ENCODE results near the gene CRABP2. TPM values are rescaled to one million over a fixed set of nuclear protein-coding genes. Genes with fewer than 3 reads are reported as not detected.
A peak's percentile ranks its signal among the peaks of the same experiment; 100 is the strongest.

The CRABP2 gene
- total RNA-seq: under 1 TPM; 0.68 to 0.80 TPM

DNA sequence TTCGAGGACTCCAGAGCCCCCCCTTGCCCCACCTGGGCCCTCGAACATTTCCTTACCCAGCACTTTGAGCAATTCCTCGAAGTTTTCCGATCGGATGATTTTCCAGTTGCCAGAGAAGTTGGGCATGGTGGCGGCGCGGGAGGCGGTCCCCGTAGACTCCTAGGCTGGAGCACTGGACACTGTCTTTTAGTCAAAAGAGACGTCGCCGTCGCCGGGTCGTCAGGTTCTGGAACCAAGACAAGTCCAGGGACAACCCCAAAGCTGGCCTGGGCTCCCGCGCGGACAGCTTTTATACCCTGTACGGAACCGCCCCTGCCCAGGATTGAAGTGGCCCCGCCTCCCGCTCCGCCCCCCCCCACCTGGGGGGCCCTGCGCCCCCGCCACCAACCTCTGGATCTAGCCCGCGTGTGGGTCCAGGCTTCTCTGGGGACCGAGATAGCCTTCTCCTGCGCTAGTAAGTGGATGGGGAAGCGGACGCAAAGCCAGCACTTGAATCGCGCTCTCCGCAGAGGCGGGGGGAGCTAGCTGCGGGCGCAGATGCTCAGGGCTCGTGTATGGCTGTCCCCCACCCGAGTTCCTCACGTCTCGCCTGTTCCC lies at the start of gene CRABP2:
Gene CRABP2, minus strand, starts transcription at position 263 of the 597 bp plus-strand sequence. Its CDS starts 137 bp downstream, at position 126.
- Mint-ChIP-seq H3K36me3 (no peaks in the 10 kb centered on the region), H3K4me3 (peak within 1 kb of the TSS; percentile 88), H3K4me1 (peaks cover 24% of the 10 kb centered on the region), H3K27ac (peak within 1 kb of the TSS; percentile 15), H3K27me3 (peaks cover 45% of the 10 kb centered on the region), H3K9me3 (no peaks in the 10 kb centered on the region)
- DNase-seq (no peak), ATAC-seq (ENCODE audit: low read depth) (no peak)
- POLR2A ChIA-PET: interaction anchor here (0.8 to 1.5 kb wide), 7 partner anchors 11 to 62 kb away, joined by 3 to 8 read pairs (median 3); partner anchors contain the start of genes ISG20L2, METTL25B and PRCC

DNA sequence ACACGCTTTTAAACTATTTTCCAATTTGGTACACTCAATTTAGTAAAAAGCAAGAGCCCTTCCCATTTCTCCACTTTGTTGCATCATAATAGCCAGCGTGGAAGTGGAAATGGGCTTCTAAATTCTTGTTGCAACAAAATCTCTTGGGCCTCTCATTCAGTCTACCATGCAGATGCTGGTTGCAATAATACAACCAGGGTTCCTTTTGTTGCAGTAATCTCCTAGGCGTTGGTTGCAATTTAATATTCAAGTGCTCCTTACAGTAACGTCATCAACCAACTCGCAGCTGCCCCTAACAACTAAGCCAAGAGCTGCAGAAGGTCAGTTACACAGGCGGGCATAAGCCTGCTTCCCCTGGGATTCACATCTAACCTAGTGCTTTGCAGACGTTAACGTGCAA lies 48.8 kb upstream of the CRABP2 start:
- Mint-ChIP-seq H3K36me3 (peaks cover 11% of the 10 kb centered on the region), H3K4me1 (peaks cover 24% of the 10 kb centered on the region), H3K27ac (no peak overlapping the region), H3K4me3 (no peak overlapping the region), H3K9me3 (no peaks in the 10 kb centered on the region), H3K27me3 (no peaks in the 10 kb centered on the region)
- DNase-seq (no peak), ATAC-seq (ENCODE audit: low read depth) (no peak)
- POLR2A ChIA-PET: interaction anchor here (1.4 to 5.7 kb wide), 2 partner anchors 11 to 26 kb away, joined by 4 to 67 read pairs; partner anchors contain the start of genes ISG20L2, METTL25B and PRCC

DNA sequence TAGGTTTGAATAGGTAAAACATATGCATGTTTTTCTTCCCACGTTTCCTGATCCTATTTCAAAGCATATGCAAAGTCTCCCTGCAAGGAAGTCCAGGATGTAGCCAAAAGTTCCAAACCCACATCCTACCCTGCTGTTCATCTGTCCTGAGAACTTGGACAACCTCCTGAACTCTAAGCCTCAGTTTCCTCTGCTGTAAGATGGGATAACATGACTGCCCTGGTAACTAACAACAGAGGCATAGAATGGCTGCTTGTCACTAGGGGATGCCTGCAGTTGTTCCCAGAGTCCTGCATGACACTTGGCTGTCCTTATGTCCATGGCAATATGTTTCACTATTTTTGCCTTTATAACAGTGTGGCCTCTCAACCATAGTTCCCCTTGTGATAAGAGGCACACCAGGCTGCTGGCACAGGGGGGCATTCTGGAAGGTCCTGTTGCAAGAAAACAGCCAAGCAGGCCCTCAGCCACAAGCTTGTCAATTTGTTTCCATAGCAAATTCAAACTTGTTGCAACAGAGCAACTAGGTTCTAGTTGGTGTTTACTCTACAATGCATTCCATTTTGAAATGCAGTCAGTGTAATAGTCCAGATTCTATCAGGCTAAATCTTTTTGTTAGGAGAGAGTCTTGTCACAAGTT lies 47.6 kb upstream of the CRABP2 start:
- no peaks in the 10 kb centered on the region for H3K9me3 Mint-ChIP-seq
- H3K4me3 Mint-ChIP-seq: peak overlapping the region; percentile 91
- ATAC-seq (ENCODE audit: low read depth) (no peak), DNase-seq (no peak)
- no peaks in the 10 kb centered on the region for H3K27me3 Mint-ChIP-seq
- peaks cover 19% of the 10 kb centered on the region for H3K36me3 Mint-ChIP-seq
- POLR2A ChIA-PET: interaction anchor here (1.0 to 5.7 kb wide), 7 partner anchors 8 to 109 kb away, joined by 3 to 69 read pairs (median 6); partner anchors contain the start of genes ISG20L2, METTL25B, MRPL24 and PRCC
- peak overlapping the region; percentile 92 for H3K27ac Mint-ChIP-seq
- peaks cover 33% of the 10 kb centered on the region for H3K4me1 Mint-ChIP-seq

DNA sequence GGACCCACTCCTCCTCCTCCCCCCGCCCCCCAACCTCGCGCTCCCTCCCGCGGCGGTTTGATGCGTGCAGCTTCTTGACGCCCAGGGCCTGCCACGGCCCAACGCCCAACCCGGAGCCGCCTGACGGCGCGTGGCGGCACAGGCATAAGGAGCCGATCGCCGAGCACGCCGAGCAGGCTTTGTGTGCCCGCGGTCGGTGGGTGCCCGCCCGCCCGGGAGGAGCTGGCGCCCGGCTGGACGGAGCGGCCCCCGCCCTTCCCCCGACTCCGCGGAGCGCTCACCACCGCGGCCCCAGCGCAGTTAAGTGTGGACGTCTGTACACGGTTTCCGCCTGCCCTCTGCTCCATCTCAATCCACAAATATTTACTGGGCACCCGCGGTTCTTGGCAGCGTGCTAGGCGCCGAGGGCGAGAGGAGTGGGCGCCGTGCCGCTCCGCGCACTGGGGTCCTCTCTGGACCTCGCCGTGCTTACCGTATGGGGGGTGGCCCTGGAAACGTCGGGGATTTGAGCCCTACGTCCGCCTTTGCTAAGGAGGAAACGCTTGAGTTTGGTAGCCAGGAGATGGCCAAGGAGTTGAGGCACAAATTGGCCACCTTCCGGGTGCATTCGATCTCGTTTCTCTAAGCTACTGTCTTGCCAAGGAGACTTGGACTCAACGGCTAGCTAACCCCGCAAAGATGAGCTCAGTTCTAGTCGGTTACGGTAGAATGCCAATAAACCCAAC lies 46.5 kb upstream of the CRABP2 start:
- POLR2A ChIA-PET: interaction anchor here (0.6 to 5.7 kb wide), 15 partner anchors 9 to 299 kb away, joined by 3 to 69 read pairs (median 5); partner anchors contain the start of genes ISG20L2, METTL25B, MRPL24 and PRCC
- DNase-seq: peak; percentile 93
- peaks cover 19% of the 10 kb centered on the region for H3K36me3 Mint-ChIP-seq
- no peaks in the 10 kb centered on the region for H3K27me3 Mint-ChIP-seq
- H3K4me1 Mint-ChIP-seq: peaks cover 39% of the 10 kb centered on the region
- H3K9me3 Mint-ChIP-seq: no peaks in the 10 kb centered on the region
- H3K27ac Mint-ChIP-seq: peak overlapping the region; percentile 92
- ATAC-seq (ENCODE audit: low read depth): peak; percentile 84
- H3K4me3 Mint-ChIP-seq: peak overlapping the region; percentile 91

DNA sequence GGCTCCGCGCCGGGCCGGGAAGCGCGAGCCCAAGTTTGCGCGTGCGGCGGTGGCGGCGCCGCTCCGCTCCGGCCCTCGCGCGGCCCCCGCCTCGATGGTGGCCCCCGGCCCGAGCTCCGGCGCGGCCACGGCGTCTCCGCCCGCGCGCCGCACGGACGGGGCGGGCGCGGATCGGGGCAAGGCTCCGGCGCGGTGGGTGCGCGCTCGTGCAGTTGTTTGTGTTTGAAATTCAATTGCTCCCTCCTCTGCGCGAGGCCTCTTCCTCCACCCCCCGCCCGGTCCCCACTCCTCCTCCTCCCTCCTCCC lies 46.0 kb upstream of the CRABP2 start, which contains the start of gene HDGF:
Gene HDGF, minus strand, starts transcription at position 225 of the 306 bp plus-strand sequence. CDS start 246 bp downstream, outside the sequence.
- Mint-ChIP-seq H3K27ac (peak within 1 kb of the TSS; percentile 93), H3K4me1 (peaks cover 41% of the 10 kb centered on the region), H3K27me3 (no peaks in the 10 kb centered on the region), H3K4me3 (peak within 1 kb of the TSS; percentile 99), H3K9me3 (no peaks in the 10 kb centered on the region), H3K36me3 (peaks cover 19% of the 10 kb centered on the region)
- POLR2A ChIA-PET: interaction anchor here (0.6 to 5.7 kb wide), 14 partner anchors 9 to 298 kb away, joined by 3 to 69 read pairs (median 5); partner anchors contain the start of genes ISG20L2, METTL25B, MRPL24 and NTRK1
- DNase-seq (no peak), ATAC-seq (ENCODE audit: low read depth) (no peak)

DNA sequence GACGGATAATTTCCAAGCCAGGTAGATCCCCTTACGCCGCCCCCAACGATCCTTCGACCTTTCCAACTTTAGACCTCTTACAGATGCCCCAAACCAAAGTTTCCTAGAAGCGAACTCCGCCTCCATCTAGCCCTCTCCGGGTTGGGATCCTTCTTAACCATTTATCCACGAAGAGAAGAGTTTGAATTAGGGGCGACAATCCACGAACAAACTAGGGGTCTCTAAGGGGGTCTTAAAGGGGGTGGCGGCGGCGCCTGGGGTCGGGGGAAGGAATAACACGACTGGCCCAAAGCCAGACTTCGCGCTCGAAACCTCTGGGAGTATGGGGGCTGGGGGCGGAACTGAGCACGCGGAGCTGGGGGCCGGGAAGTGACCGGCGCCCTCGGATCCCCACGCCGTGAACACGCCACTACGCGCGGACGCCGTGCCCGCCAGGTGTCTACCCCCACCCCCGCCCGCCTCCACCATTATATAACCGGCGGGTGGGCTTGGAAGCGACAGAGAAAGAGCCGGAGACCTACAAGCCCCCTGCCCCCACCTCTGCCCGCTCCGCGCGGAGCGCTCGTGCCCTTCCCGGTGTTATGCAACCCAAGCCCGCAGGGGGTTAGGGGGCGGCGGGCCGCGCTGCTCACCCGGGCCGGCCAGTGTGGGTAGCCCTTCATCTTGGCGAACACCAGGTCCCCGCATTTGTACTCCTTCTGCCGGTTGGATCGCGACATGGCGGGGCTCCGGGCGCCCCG lies 45.5 kb upstream of the CRABP2 start:
- ATAC-seq (ENCODE audit: low read depth): peak; percentile 21
- POLR2A ChIA-PET: interaction anchor here (0.6 to 5.7 kb wide), 9 partner anchors 9 to 189 kb away, joined by 3 to 69 read pairs (median 6); partner anchors contain the start of genes ISG20L2, METTL25B, MRPL24 and NTRK1
- H3K4me3 Mint-ChIP-seq: peak overlapping the region; percentile 99
- no peaks in the 10 kb centered on the region for H3K9me3 Mint-ChIP-seq
- H3K36me3 Mint-ChIP-seq: peaks cover 19% of the 10 kb centered on the region
- peaks cover 44% of the 10 kb centered on the region for H3K4me1 Mint-ChIP-seq
- peak; percentile 69 for DNase-seq
- H3K27ac Mint-ChIP-seq: peak overlapping the region; percentile 93
- no peaks in the 10 kb centered on the region for H3K27me3 Mint-ChIP-seq

DNA sequence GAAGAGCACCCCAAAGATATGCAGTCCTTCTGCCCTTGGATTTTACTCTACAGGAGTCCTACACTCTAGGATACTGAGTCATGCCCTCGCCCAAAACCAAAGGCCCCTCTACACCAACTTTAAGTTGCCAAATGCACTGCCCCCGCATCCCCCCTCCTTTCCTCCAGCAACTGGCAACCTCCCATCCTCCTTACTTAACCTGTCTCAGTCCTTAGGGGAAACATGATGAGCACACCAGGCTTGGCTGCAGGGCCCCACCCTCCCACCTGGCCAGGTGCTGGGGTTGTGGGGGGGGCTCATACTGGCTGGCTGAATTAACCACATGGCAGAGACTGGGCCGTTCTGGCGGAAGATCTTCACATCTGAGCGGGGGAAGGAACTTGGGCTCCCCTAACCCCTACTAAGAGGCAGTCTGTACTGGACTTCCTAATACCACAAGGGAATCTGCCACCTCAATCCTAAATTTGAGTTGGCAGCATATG lies 44.8 kb upstream of the CRABP2 start:
- POLR2A ChIA-PET: interaction anchor here (0.6 to 5.7 kb wide), 5 partner anchors 9 to 844 kb away, joined by 3 to 69 read pairs (median 67); partner anchors contain the start of genes ISG20L2, METTL25B, MRPL24 and NTRK1
- DNase-seq (peak; percentile 47), ATAC-seq (ENCODE audit: low read depth) (no peak)
- peak overlapping the region; percentile 99 for H3K4me3 Mint-ChIP-seq
- H3K36me3 Mint-ChIP-seq: peaks cover 23% of the 10 kb centered on the region
- H3K27me3 Mint-ChIP-seq: no peaks in the 10 kb centered on the region
- no peaks in the 10 kb centered on the region for H3K9me3 Mint-ChIP-seq
- H3K4me1 Mint-ChIP-seq: peaks cover 51% of the 10 kb centered on the region
- peak overlapping the region; percentile 93 for H3K27ac Mint-ChIP-seq

DNA sequence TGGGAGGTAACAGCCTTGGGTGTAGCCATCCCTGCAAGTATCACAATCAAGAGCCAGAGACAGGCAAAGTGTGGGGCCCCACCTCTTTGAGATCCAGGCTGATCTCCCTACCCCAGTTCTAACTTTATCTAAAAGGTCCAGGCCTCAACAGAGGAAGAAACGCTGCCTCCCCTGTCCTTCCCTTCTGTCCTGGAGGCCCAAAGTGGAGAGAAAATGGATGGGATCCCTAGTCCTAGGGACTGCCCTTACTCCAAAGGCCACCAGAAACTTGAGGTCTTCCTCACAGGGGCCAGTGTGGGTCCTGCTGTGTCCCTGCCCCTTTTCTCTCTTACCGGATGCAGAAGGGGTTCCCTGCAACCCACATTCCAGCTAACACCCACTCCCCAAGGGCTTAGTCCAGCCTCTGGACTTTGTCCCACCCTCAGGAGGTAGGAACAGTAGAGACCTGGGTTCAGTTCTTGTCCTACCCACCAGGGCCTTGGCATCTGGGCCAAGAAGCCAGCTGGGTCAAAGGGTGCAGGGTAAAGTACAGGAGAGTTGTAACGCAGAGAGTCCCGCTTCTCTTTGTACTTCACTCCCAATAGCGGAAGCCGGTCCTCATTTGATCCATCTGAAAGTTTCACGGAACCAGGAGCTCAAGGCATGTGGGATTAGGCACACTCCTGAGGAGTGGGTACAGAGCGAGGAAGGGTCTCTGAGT lies 44.2 kb upstream of the CRABP2 start:
- POLR2A ChIA-PET: interaction anchor here (0.6 to 5.7 kb wide), 4 partner anchors 8 to 844 kb away, joined by 3 to 69 read pairs (median 36); partner anchors contain the start of genes MRPL24, NTRK1 and PRCC
- Mint-ChIP-seq H3K36me3 (peaks cover 21% of the 10 kb centered on the region), H3K4me1 (peaks cover 54% of the 10 kb centered on the region), H3K27ac (peak overlapping the region; percentile 93), H3K4me3 (peak overlapping the region; percentile 99), H3K27me3 (no peaks in the 10 kb centered on the region), H3K9me3 (no peaks in the 10 kb centered on the region)
- no peak for ATAC-seq (ENCODE audit: low read depth)
- no peak for DNase-seq

DNA sequence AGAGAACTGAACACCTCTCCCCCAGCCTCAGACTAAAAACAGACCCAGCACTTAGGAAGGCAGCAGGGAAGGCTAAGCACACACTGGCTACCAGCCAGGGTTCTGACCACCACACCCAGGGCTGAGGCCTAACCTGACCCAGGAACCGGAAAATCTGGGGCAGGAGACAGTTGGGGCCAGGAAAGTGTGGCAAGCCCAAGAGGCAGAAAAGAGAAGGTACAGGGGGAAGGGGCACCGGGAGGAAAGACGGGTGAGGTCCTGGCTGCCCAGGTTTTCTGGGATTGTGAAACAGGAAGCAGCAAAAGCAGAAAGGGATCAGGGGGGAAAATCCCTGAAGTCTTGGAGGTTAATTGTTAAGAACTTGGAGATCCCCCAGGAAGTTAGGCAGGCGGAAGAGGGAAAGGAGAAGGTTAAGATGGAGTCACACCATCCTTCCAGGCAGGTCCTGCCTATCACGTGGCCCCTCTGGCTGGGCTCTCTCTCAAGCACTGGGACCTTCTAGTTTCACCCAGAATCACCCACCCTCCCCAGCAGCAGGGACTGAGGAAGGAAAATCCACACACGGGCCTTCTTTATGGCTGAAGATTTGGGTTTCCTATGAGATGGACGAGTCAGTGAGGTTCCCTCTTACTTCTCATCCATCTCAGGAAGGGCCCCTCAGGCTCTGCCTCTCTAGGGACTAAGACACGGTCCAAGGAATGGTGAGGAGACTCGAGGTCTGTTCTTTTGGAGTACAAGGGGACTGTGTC lies 43.5 kb upstream of the CRABP2 start:
- H3K4me3 Mint-ChIP-seq: peak overlapping the region; percentile 99
- no peaks in the 10 kb centered on the region for H3K27me3 Mint-ChIP-seq
- H3K9me3 Mint-ChIP-seq: no peaks in the 10 kb centered on the region
- POLR2A ChIA-PET: interaction anchor here (2.9 to 5.7 kb wide), 2 partner anchors 17 to 20 kb away, joined by 15 to 67 read pairs; partner anchors contain the start of genes ISG20L2, METTL25B and PRCC
- H3K36me3 Mint-ChIP-seq: peaks cover 20% of the 10 kb centered on the region
- no peak for ATAC-seq (ENCODE audit: low read depth)
- peak overlapping the region; percentile 93 for H3K27ac Mint-ChIP-seq
- H3K4me1 Mint-ChIP-seq: peaks cover 54% of the 10 kb centered on the region
- DNase-seq: no peak

DNA sequence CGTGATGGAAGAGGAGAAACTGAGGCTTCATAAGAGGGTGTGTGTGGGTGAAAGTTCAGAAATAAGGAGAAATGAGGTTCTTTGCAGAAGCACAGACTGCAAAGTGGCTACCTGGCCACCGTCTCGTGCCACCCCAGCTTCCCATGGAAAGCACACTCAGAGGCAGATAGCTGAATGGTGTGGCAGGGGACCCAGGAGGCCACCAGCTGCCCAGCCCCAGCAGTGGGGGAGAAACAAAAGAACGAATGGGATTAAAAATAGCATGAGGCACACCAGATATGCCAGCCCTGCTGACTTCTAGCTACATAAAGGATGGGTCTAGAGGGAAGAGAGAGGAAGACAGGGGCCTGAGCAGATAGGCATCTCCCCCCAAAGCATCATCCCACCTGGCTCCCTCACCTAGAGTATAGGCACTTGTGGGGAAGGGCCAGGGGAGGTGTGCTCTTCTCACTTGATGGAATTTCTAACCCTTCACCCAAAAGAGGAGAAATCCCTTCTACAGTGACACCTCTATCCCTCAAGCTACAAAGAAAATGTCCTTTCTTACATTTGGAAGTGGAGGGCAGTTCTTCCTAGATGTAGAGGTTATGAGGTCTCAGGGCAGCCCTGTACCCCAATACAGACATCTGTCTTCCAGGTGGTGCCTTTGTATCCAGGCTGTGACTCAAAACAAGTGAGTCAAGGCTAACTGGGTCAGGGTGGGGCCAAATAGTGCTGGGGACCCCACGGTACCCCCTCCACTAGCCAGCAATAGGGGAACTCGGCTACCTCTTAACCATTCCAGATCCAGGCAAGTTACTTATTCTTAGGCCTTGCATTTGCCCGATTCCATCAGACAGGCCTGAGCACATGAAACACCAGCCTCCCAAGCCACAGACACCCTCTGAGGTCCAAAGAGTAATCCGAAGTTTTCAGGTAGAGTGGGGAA lies 42.6 kb upstream of the CRABP2 start:
- peaks cover 26% of the 10 kb centered on the region for H3K36me3 Mint-ChIP-seq
- DNase-seq (no peak), ATAC-seq (ENCODE audit: low read depth) (no peak)
- peak overlapping the region; percentile 99 for H3K4me3 Mint-ChIP-seq
- H3K27me3 Mint-ChIP-seq: no peaks in the 10 kb centered on the region
- POLR2A ChIA-PET: interaction anchor here (0.6 to 2.9 kb wide), 5 partner anchors 19 to 1498 kb away, joined by 3 to 15 read pairs (median 4); partner anchors contain the start of genes ISG20L2, METTL25B and PRCC
- H3K4me1 Mint-ChIP-seq: peaks cover 51% of the 10 kb centered on the region
- H3K27ac Mint-ChIP-seq: peak overlapping the region; percentile 93
- H3K9me3 Mint-ChIP-seq: no peaks in the 10 kb centered on the region

Data from activated naive CD8-positive, alpha-beta T cell treated with anti-CD3 and anti-CD28 coated beads, Interleukin-2, amount 10 ng/mL, durations not matched to agents 7 days and 5 days (primary cell).